Activated CD4-positive, alpha-beta memory T cell treated with anti-CD3 and anti-CD28 coated beads for 36 hours (primary cell): Measurements from ENCODE around the gene MS4A4A. TPM values are rescaled to one million over a fixed set of nuclear protein-coding genes. Genes with fewer than 3 reads are reported as not detected.

Experiments used
- CTCF ChIA-PET: fragments of 350-600 bp; sonication (Branson Sonifier 250); formaldehyde crosslinking; loops from one replicate; lab custom pipeline; 2021; ENCODE audit warnings: antibody characterized with exemption, inconsistent platforms; lab: Charles Lee
- POLR2A ChIA-PET: fragments of 350-600 bp; sonication (Branson Sonifier 250); formaldehyde crosslinking; loops from one replicate; lab custom pipeline; 2021; ENCODE audit warnings: antibody characterized with exemption; lab: Charles Lee
- DNase-seq: peaks from one replicate; pipeline ENCODE4 v3.0.0-alpha.2; 2020
- H3K27ac Mint-ChIP-seq: one replicate; pipeline ENCODE4 v1.8.0; 2021; ENCODE audit warnings: mixed read lengths
- H3K27me3 Mint-ChIP-seq: one replicate; pipeline ENCODE4 v1.8.0; 2021; ENCODE audit warnings: mixed read lengths
- H3K36me3 Mint-ChIP-seq: one replicate; pipeline ENCODE4 v1.8.0; 2021; ENCODE audit warnings: mixed read lengths
- H3K4me1 Mint-ChIP-seq: one replicate; pipeline ENCODE4 v1.8.0; 2021; ENCODE audit warnings: low read depth, mixed read lengths
- H3K4me3 Mint-ChIP-seq: one replicate; pipeline ENCODE4 v1.8.0; 2021; ENCODE audit warnings: mild to moderate bottlenecking, mixed read lengths
- H3K9me3 Mint-ChIP-seq: one replicate; pipeline ENCODE4 v1.8.0; 2021; ENCODE audit warnings: mixed read lengths
- intact Hi-C: fragments of 100-400 bp; cut with micrococcal nuclease; formaldehyde crosslinking; loops from one replicate; pipeline ENCODE4 v1.15.1; 2023
- total RNA-seq, 2 experiments: library from RNA; stranded (reverse); gene quantifications; one replicate each; pipeline ENCODE4 v1.2.3, GENCODE V29; 2021

MS4A4A gene
- total RNA-seq, 2 experiments from 2014 or later: not detected

GRCh38 chr11:60307507-60308195 lies 27.2 kb downstream of the MS4A4A start:
- CTCF ChIA-PET: interaction anchor here (0.9 to 1.0 kb wide), 2 partner anchors 42 to 43 kb away, joined by 3 to 4 read pairs; no protein-coding TSS in a partner anchor

GRCh38 chr11:60310407-60310998 lies 30.0 kb downstream of the MS4A4A start:
- H3K9me3 Mint-ChIP-seq: no peaks in the 10 kb centered on the region
- H3K27me3 Mint-ChIP-seq: peaks cover 27% of the 10 kb centered on the region
- ChIA-PET CTCF (no interaction called here), POLR2A (no interaction called here)
- H3K27ac Mint-ChIP-seq: no peak overlapping the region
- H3K4me1 Mint-ChIP-seq: peaks cover 2% of the 10 kb centered on the region
- H3K4me3 Mint-ChIP-seq: no peak overlapping the region
- intact Hi-C loops: no loop called here
- no peaks in the 10 kb centered on the region for H3K36me3 Mint-ChIP-seq
- no peak for DNase-seq

More at GRCh38 chr11:60307507-60308195, 27.2 kb downstream of the MS4A4A start:
- intact Hi-C loops: loop anchor here (5.0 to 10.0 kb wide), 3 partner anchors 40 to 133 kb away; no protein-coding TSS in a partner anchor
- H3K27me3 Mint-ChIP-seq: peaks cover 23% of the 10 kb centered on the region
- H3K4me1 Mint-ChIP-seq: peaks cover 2% of the 10 kb centered on the region
- peak overlapping the region; percentile 82 for H3K27ac Mint-ChIP-seq
- H3K9me3 Mint-ChIP-seq: no peaks in the 10 kb centered on the region
- POLR2A ChIA-PET: no interaction called here
- DNase-seq: peak; percentile 42
- H3K36me3 Mint-ChIP-seq: no peaks in the 10 kb centered on the region
- no peak overlapping the region for H3K4me3 Mint-ChIP-seq

- Mint-ChIP-seq H3K4me3 (no peak overlapping the region), H3K36me3 (no peaks in the 10 kb centered on the region), H3K9me3 (peaks cover 9% of the 10 kb centered on the region), H3K27ac (no peak overlapping the region), H3K4me1 (no peaks in the 10 kb centered on the region), H3K27me3 (peaks cover 20% of the 10 kb centered on the region)
- CTCF ChIA-PET: interaction anchor here (0.5 to 1.2 kb wide), 2 partner anchors 50 to 1707 kb away, joined by 3 to 4 read pairs; no protein-coding TSS in a partner anchor
- DNase-seq: no peak
- POLR2A ChIA-PET: no interaction called here
- intact Hi-C loops: no loop called here
Observed at GRCh38 chr11:60314635-60315321, 34.3 kb downstream of the MS4A4A start.

- no peak overlapping the region for H3K4me3 Mint-ChIP-seq
- no peak overlapping the region for H3K27ac Mint-ChIP-seq
- ChIA-PET POLR2A (no interaction called here), CTCF (interaction anchor here (1.3 kb wide), 1 partner anchor 20 kb away, joined by 3 read pairs; no protein-coding TSS in a partner anchor)
- H3K36me3 Mint-ChIP-seq: peaks cover 1% of the 10 kb centered on the region
- DNase-seq: no peak
- H3K27me3 Mint-ChIP-seq: peaks cover 18% of the 10 kb centered on the region
- peaks cover 19% of the 10 kb centered on the region for H3K9me3 Mint-ChIP-seq
- intact Hi-C loops: no loop called here
- no peaks in the 10 kb centered on the region for H3K4me1 Mint-ChIP-seq
Observed at GRCh38 chr11:60315871-60316270, 35.4 kb downstream of the MS4A4A start.

- intact Hi-C loops: no loop called here
- Mint-ChIP-seq H3K4me3 (no peak overlapping the region), H3K27me3 (peaks cover 21% of the 10 kb centered on the region), H3K36me3 (peaks cover 2% of the 10 kb centered on the region), H3K27ac (no peak overlapping the region), H3K4me1 (no peaks in the 10 kb centered on the region), H3K9me3 (peaks cover 21% of the 10 kb centered on the region)
- ChIA-PET POLR2A (no interaction called here), CTCF (interaction anchor here (1.3 kb wide), 1 partner anchor 20 kb away, joined by 3 read pairs; no protein-coding TSS in a partner anchor)
- DNase-seq: no peak
Observed at GRCh38 chr11:60316317-60316716, 35.9 kb downstream of the MS4A4A start.

GRCh38 chr11:60318726-60319125 lies 38.3 kb downstream of the MS4A4A start:
- H3K4me1 Mint-ChIP-seq: no peaks in the 10 kb centered on the region
- DNase-seq: no peak
- H3K36me3 Mint-ChIP-seq: peaks cover 2% of the 10 kb centered on the region
- intact Hi-C loops: no loop called here
- ChIA-PET CTCF (no interaction called here), POLR2A (no interaction called here)
- H3K27ac Mint-ChIP-seq: no peak overlapping the region
- H3K4me3 Mint-ChIP-seq: no peak overlapping the region
- H3K9me3 Mint-ChIP-seq: peaks cover 41% of the 10 kb centered on the region
- peaks cover 21% of the 10 kb centered on the region for H3K27me3 Mint-ChIP-seq

- peaks cover 14% of the 10 kb centered on the region for H3K27me3 Mint-ChIP-seq
- H3K4me1 Mint-ChIP-seq: no peaks in the 10 kb centered on the region
- intact Hi-C loops: no loop called here
- ChIA-PET POLR2A (no interaction called here), CTCF (no interaction called here)
- H3K4me3 Mint-ChIP-seq: no peak overlapping the region
- peaks cover 2% of the 10 kb centered on the region for H3K36me3 Mint-ChIP-seq
- H3K9me3 Mint-ChIP-seq: peaks cover 44% of the 10 kb centered on the region
- H3K27ac Mint-ChIP-seq: no peak overlapping the region
- no peak for DNase-seq
Observed at GRCh38 chr11:60321051-60321450, 40.6 kb downstream of the MS4A4A start.

GRCh38 chr11:60326955-60327354 lies 46.5 kb downstream of the MS4A4A start, which contains the start of gene MS4A6E:
MS4A6E (plus strand) TSS chr11:60327255; CDS start chr11:60334896, 7,641 bp downstream.
- Mint-ChIP-seq H3K4me1 (no peaks in the 10 kb centered on the region), H3K36me3 (no peaks in the 10 kb centered on the region), H3K27me3 (peaks cover 8% of the 10 kb centered on the region), H3K4me3 (no peak within 1 kb of the TSS), H3K27ac (no peak within 1 kb of the TSS), H3K9me3 (peaks cover 30% of the 10 kb centered on the region)
- intact Hi-C loops: no loop called here
- ChIA-PET POLR2A (no interaction called here), CTCF (interaction anchor here (0.8 kb wide), 1 partner anchor 36 kb away, joined by 3 read pairs; no protein-coding TSS in a partner anchor)
- no peak for DNase-seq

- Mint-ChIP-seq H3K4me3 (no peak overlapping the region), H3K36me3 (no peaks in the 10 kb centered on the region), H3K27ac (no peak overlapping the region), H3K9me3 (peaks cover 16% of the 10 kb centered on the region), H3K27me3 (peaks cover 10% of the 10 kb centered on the region), H3K4me1 (no peaks in the 10 kb centered on the region)
- intact Hi-C loops: no loop called here
- ChIA-PET POLR2A (no interaction called here), CTCF (no interaction called here)
- DNase-seq: no peak
Observed at GRCh38 chr11:60328460-60328859, 48.0 kb downstream of the MS4A4A start.

- no peaks in the 10 kb centered on the region for H3K36me3 Mint-ChIP-seq
- ChIA-PET CTCF (interaction anchor here (3.1 to 4.3 kb wide), 2 partner anchors 12 to 31 kb away, joined by 15 to 33 read pairs; no protein-coding TSS in a partner anchor), POLR2A (no interaction called here)
- DNase-seq: no peak
- peaks cover 3% of the 10 kb centered on the region for H3K9me3 Mint-ChIP-seq
- H3K4me1 Mint-ChIP-seq: no peaks in the 10 kb centered on the region
- peaks cover 21% of the 10 kb centered on the region for H3K27me3 Mint-ChIP-seq
- no peak overlapping the region for H3K4me3 Mint-ChIP-seq
- no peak overlapping the region for H3K27ac Mint-ChIP-seq
- intact Hi-C loops: no loop called here
Observed at GRCh38 chr11:60332846-60333245, 52.4 kb downstream of the MS4A4A start.

GRCh38 chr11:60334005-60334620 lies 53.6 kb downstream of the MS4A4A start:
- intact Hi-C loops: loop anchor here (2.0 kb wide), 1 partner anchor 285 kb away; no protein-coding TSS in a partner anchor

More at GRCh38 chr11:60334005-60334620, 53.6 kb downstream of the MS4A4A start:
- Mint-ChIP-seq H3K36me3 (no peaks in the 10 kb centered on the region), H3K4me1 (no peaks in the 10 kb centered on the region), H3K4me3 (no peak overlapping the region), H3K9me3 (peaks cover 3% of the 10 kb centered on the region), H3K27me3 (peaks cover 25% of the 10 kb centered on the region), H3K27ac (no peak overlapping the region)
- ChIA-PET POLR2A (no interaction called here), CTCF (interaction anchor here (0.8 to 4.3 kb wide), 9 partner anchors 9 to 285 kb away, joined by 3 to 33 read pairs (median 4); no protein-coding TSS in a partner anchor)
- peak; percentile 74 for DNase-seq
